ENCODE results near the gene SRC.

Gene SRC

GRCh38 chr20:37437676-37438075, 91.7 kb downstream of the SRC start:
- no peak for DNase-seq

- DNase-seq, result no peak
Observed at GRCh38 chr20:37438464-37439222, 92.7 kb downstream of the SRC start.

GRCh38 chr20:37439223-37439933, 93.4 kb downstream of the SRC start:
- DNase-seq, result no peak

GRCh38 chr20:37441023-37441422, 95.1 kb downstream of the SRC start:
- no peak for DNase-seq

- no peak for DNase-seq
Observed at GRCh38 chr20:37442547-37442946, 96.6 kb downstream of the SRC start.

GRCh38 chr20:37442986-37443385, 97.0 kb downstream of the SRC start:
- DNase-seq, result no peak

- DNase-seq, result no peak
Observed at GRCh38 chr20:37443596-37443995, 97.7 kb downstream of the SRC start.

GRCh38 chr20:37445041-37445440, 99.1 kb downstream of the SRC start:
- no peak for DNase-seq

- no peak for DNase-seq
Observed at GRCh38 chr20:37446286-37447032, 100.5 kb downstream of the SRC start.

GRCh38 chr20:37447688-37448087, 101.7 kb downstream of the SRC start:
- DNase-seq, result no peak

GRCh38 chr20:37449276-37449675, 103.3 kb downstream of the SRC start:
- DNase-seq, result no peak

GRCh38 chr20:37450344-37450743, 104.4 kb downstream of the SRC start:
- no peak for DNase-seq

- no peak for DNase-seq
Observed at GRCh38 chr20:37451616-37452015, 105.7 kb downstream of the SRC start.

- DNase-seq, result no peak
Observed at GRCh38 chr20:37452236-37452635, 106.3 kb downstream of the SRC start.

GRCh38 chr20:37453288-37453687, 107.3 kb downstream of the SRC start:
- no peak for DNase-seq

- DNase-seq, result no peak
Observed at GRCh38 chr20:37453836-37454235, 107.9 kb downstream of the SRC start.

GRCh38 chr20:37454636-37455385, 108.9 kb downstream of the SRC start:
- no peak for DNase-seq
